ENCODE measurements around the gene HK1. TPM values are rescaled to one million over a fixed set of nuclear protein-coding genes. Genes with fewer than 3 reads are reported as not detected.
A peak's percentile ranks its signal among the peaks of the same experiment; 100 is the strongest.

Gene HK1
- total and polyA plus RNA-seq, 9 donors: 19.7 to 40.8 (median 30.6) TPM

DNA sequence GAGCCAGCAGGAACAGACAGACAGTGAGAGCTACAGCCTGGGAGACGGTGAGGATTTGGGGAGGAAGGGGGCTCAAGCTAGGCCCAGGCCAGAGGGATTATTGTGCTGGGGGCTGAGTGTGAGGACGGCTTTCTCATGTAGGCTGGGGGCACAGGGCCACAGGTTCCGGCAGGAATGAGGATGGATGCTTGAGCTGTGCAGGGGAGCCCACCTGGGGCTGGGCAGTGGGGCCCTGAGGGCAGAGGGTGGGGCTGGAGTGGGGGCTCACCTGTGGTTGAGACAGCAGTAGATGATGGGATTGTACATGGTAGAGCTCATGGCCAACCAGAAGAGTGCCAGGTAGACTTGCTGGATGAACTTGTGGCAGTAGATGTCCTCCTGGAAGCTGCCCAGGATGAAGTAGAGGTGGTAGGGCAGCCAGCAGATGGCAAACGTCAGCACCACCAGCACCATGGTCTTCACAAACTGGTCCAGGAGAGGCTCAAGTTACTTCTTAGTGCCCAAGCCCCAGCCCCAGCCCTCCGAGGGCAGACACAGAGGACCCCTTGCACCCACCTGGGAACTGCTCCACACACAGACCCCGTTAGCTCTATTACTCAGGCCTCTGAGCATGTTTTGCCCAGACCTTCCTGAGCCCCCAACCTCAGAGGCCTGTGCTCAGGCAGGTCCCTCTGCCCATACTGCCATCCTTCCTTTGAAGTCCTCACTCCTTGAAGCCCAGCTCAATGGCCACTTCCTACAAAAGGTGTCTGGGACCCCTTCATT lies 128.7 kb downstream of the HK1 start:
- Histone ChIP-seq H3K9me3 (replicated peaks; ENCODE audit: control insufficient read depth, low read depth, low read length) (no peaks in the 10 kb centered on the region), H3K4me3 (ENCODE audit: low read length) (peak overlapping the region; percentile 8), H3K4me1 (ENCODE audit: control insufficient read depth, insufficient read depth, low read length) (peaks cover 25% of the 10 kb centered on the region), H3K27ac (ENCODE audit: low read length) (peak overlapping the region; percentile 47), H3K27me3 (ENCODE audit: control insufficient read depth, insufficient read depth, low read length) (no peaks in the 10 kb centered on the region), H3K36me3 (ENCODE audit: control insufficient read depth, insufficient read depth, low read length) (peaks cover 8% of the 10 kb centered on the region)
- 45% methylated on average over 6 of the region's 6 CpGs for WGBS (ENCODE audit: insufficient coverage)
- DNase-seq: no peak

- H3K4me1 ChIP-seq (ENCODE audit: control insufficient read depth, insufficient read depth, low read length): peaks cover 25% of the 10 kb centered on the region
Observed at GRCh38 chr10:69407621-69408301, 129.5 kb downstream of the HK1 start.

DNA sequence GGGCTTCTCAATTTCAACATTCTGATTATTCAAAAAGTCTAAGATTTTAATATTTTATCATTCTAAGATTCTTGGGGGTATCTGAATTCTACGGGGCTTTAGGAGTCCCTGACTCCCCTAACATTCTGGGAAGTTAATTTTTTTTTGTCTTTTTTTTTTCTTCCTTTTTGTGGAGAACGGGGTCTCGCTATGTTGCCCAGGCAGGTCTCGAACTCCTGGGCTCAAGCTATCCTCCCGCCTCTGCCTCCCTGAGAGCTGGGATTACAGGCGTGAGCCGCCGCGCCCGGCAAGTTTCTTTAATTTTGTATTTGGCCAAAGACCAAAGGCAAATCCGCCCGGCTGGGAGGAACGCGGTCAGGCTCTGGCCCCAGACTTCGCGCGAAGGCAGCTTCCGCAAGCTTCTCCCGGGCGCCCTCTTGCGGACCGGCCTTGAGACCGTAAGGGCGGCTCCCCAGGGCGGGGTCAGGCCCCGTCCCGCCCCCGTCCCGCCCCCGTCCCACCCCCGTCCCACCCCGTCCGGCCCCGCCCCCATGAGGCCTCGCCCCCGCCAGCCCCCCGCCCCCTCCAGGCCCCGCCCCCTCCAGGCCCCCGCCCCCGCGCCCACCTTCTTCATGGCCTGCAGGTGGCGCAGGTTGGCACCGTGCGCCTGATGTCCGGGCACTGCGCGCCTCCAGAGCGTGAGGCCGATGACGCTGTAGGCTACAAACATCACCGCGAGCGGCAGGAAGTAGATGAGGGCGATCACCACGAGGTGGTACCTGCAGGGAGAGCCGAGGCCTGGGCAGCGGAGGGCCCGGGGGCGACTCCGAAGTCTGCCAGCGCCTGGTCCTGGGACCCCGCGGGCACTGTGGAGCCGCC lies 130.3 kb downstream of the HK1 start:
- Histone ChIP-seq H3K4me3 (ENCODE audit: low read length) (peak overlapping the region; percentile 43), H3K4me1 (ENCODE audit: control insufficient read depth, insufficient read depth, low read length) (peaks cover 31% of the 10 kb centered on the region), H3K27me3 (ENCODE audit: control insufficient read depth, insufficient read depth, low read length) (no peaks in the 10 kb centered on the region), H3K27ac (ENCODE audit: low read length) (peak overlapping the region; percentile 84), H3K9me3 (replicated peaks; ENCODE audit: control insufficient read depth, low read depth, low read length) (no peaks in the 10 kb centered on the region), H3K36me3 (ENCODE audit: control insufficient read depth, insufficient read depth, low read length) (peaks cover 2% of the 10 kb centered on the region)
- DNase-seq: peak; percentile 95
- WGBS (ENCODE audit: insufficient coverage): under 1% methylated on average over 34 of the region's 64 CpGs

More at GRCh38 chr10:69407621-69408301, 129.5 kb downstream of the HK1 start:
- H3K4me3 ChIP-seq (ENCODE audit: low read length): no peak overlapping the region
- peaks cover 6% of the 10 kb centered on the region for H3K36me3 ChIP-seq (ENCODE audit: control insufficient read depth, insufficient read depth, low read length)
- H3K9me3 ChIP-seq (replicated peaks; ENCODE audit: control insufficient read depth, low read depth, low read length): no peaks in the 10 kb centered on the region
- 59% methylated on average over 9 of the region's 14 CpGs for WGBS (ENCODE audit: insufficient coverage)
- peak; percentile 24 for DNase-seq
- peak overlapping the region; percentile 84 for H3K27ac ChIP-seq (ENCODE audit: low read length)
- H3K27me3 ChIP-seq (ENCODE audit: control insufficient read depth, insufficient read depth, low read length): no peaks in the 10 kb centered on the region

DNA sequence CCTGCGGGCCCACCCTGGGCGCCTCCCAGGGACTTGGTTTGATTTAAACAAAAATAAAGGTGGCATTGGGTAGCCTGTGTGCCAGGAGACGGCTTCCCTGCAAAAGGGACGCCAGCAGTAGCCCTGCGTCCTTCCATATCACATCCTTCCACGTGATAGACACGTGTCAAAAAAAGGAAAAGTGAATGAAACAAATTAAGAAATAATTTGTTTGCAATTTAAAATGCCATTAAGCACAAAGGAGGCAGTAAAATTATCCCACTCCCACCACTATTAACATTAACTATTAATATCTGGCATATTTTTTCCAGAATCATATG lies 130.8 kb downstream of the HK1 start:
- Histone ChIP-seq H3K4me3 (ENCODE audit: low read length) (peak overlapping the region; percentile 43), H3K27ac (ENCODE audit: low read length) (peak overlapping the region; percentile 80)
- whole genome bisulfite sequencing (ENCODE audit: insufficient coverage): 27% methylated on average over 2 of the region's 7 CpGs

GRCh38 chr10:69409968-69410367 lies 131.7 kb downstream of the HK1 start:
- H3K27ac ChIP-seq (ENCODE audit: low read length): no peak overlapping the region
- H3K4me1 ChIP-seq (ENCODE audit: control insufficient read depth, insufficient read depth, low read length): peaks cover 31% of the 10 kb centered on the region
- H3K9me3 ChIP-seq (replicated peaks; ENCODE audit: control insufficient read depth, low read depth, low read length): no peaks in the 10 kb centered on the region
- H3K27me3 ChIP-seq (ENCODE audit: control insufficient read depth, insufficient read depth, low read length): no peaks in the 10 kb centered on the region
- H3K4me3 ChIP-seq (ENCODE audit: low read length): no peak overlapping the region
- 33% methylated on average over 2 of the region's 6 CpGs for WGBS (ENCODE audit: insufficient coverage)
- DNase-seq: peak; percentile 51
- H3K36me3 ChIP-seq (ENCODE audit: control insufficient read depth, insufficient read depth, low read length): no peaks in the 10 kb centered on the region

More for the DNA sequence above, 130.8 kb downstream of the HK1 start:
- peaks cover 1% of the 10 kb centered on the region for H3K36me3 ChIP-seq (ENCODE audit: control insufficient read depth, insufficient read depth, low read length)
- H3K27me3 ChIP-seq (ENCODE audit: control insufficient read depth, insufficient read depth, low read length): no peaks in the 10 kb centered on the region
- H3K9me3 ChIP-seq (replicated peaks; ENCODE audit: control insufficient read depth, low read depth, low read length): no peaks in the 10 kb centered on the region
- no peak for DNase-seq
- peaks cover 31% of the 10 kb centered on the region for H3K4me1 ChIP-seq (ENCODE audit: control insufficient read depth, insufficient read depth, low read length)

DNA sequence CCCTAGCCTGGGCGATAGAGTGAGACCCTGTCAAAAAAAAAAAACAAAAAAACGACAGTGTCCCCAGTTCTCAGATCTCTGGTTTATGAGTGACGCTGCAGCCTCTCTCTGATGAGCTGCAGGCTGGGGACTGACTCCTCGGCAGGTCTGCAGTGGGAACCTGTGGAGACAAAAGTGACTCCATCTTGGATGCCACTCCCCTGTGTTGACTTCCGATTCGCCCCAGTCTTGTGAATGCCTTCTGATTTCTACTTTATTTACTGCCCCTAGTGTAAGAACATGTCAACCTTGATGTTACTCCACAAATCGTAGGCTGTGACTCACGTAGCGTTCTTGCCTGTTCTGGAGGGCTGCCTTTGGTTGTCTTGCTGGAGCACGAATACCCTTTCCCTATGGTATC lies 132.2 kb downstream of the HK1 start:
- no peaks in the 10 kb centered on the region for H3K9me3 ChIP-seq (replicated peaks; ENCODE audit: control insufficient read depth, low read depth, low read length)
- WGBS (ENCODE audit: insufficient coverage): 80% methylated on average over 8 of the region's 10 CpGs
- DNase-seq: no peak
- no peaks in the 10 kb centered on the region for H3K27me3 ChIP-seq (ENCODE audit: control insufficient read depth, insufficient read depth, low read length)
- no peaks in the 10 kb centered on the region for H3K36me3 ChIP-seq (ENCODE audit: control insufficient read depth, insufficient read depth, low read length)
- H3K27ac ChIP-seq (ENCODE audit: low read length): no peak overlapping the region
- H3K4me3 ChIP-seq (ENCODE audit: low read length): no peak overlapping the region
- peaks cover 31% of the 10 kb centered on the region for H3K4me1 ChIP-seq (ENCODE audit: control insufficient read depth, insufficient read depth, low read length)

- Histone ChIP-seq H3K4me3 (ENCODE audit: low read length) (no peak overlapping the region), H3K36me3 (ENCODE audit: control insufficient read depth, insufficient read depth, low read length) (no peaks in the 10 kb centered on the region), H3K4me1 (ENCODE audit: control insufficient read depth, insufficient read depth, low read length) (peaks cover 26% of the 10 kb centered on the region), H3K9me3 (replicated peaks; ENCODE audit: control insufficient read depth, low read depth, low read length) (no peaks in the 10 kb centered on the region), H3K27me3 (ENCODE audit: control insufficient read depth, insufficient read depth, low read length) (no peaks in the 10 kb centered on the region), H3K27ac (ENCODE audit: low read length) (no peak overlapping the region)
- WGBS (ENCODE audit: insufficient coverage): 40% methylated on average over 1 of the region's 4 CpGs
- no peak for DNase-seq
Observed at GRCh38 chr10:69411476-69411875, 133.2 kb downstream of the HK1 start.

DNA sequence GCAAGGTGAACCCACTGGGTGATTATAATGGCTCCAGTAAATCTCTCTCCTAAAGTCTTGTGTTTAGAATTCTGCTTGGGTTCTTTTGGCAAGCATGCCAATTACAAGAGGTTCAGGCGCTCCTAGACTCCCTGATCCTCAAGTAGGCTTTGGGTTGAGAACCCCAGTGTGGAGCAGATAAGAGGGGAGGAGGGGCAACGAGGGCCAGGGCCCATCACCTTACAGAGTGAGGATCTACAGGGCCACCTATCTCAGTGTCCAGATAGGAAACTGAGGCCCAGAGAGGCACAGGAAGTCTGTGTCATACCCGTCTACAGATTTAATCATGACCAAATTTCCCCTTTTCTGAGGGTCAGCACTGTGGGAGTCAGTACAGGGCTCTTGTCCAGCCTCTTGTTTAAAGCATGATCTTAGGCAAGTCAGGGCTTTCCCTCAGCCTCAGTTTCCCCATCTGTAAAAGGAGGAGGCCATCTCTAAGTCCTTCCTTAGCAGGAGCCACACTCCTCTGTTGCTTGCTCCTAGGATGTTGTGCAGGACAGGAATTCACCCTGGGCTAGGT lies 134.0 kb downstream of the HK1 start:
- DNase-seq: no peak
- H3K27me3 ChIP-seq (ENCODE audit: control insufficient read depth, insufficient read depth, low read length): no peaks in the 10 kb centered on the region
- peaks cover 22% of the 10 kb centered on the region for H3K4me1 ChIP-seq (ENCODE audit: control insufficient read depth, insufficient read depth, low read length)
- no peak overlapping the region for H3K27ac ChIP-seq (ENCODE audit: low read length)
- WGBS (ENCODE audit: insufficient coverage): no CpG with 5 or more reads among the region's 3 CpGs
- H3K9me3 ChIP-seq (replicated peaks; ENCODE audit: control insufficient read depth, low read depth, low read length): no peaks in the 10 kb centered on the region
- no peaks in the 10 kb centered on the region for H3K36me3 ChIP-seq (ENCODE audit: control insufficient read depth, insufficient read depth, low read length)
- H3K4me3 ChIP-seq (ENCODE audit: low read length): no peak overlapping the region

DNA sequence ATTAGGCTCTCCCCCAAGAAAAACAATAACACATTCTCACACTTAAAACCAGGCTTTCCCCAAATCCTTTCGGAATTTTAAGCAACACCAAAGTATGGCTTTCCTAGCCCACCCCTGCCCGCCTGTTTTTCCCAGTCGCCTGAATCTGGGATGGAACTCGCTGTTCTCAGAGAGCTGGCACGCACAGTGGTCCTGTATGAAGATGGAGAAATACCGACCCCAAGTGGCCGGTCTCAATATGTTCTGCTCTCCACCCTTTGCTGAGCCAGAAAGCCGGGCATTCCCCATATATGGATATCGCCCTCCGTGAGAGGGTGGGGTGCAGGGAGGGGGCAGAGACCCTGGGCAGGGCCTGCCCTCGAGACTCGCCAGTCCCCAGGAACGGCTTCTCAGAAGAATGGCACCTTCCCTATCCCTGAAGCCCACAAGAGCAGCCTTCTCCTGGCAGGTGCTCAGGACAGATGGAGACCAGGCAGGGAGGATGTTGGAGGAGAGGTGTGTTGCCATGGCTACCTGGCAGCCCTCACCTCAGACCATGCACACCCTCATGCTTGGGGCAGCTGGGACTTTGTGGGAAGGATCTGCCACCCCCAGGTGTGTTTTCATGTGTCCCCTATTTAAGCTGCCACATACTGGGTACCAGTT lies 135.0 kb downstream of the HK1 start:
- no peaks in the 10 kb centered on the region for H3K27me3 ChIP-seq (ENCODE audit: control insufficient read depth, insufficient read depth, low read length)
- H3K36me3 ChIP-seq (ENCODE audit: control insufficient read depth, insufficient read depth, low read length): no peaks in the 10 kb centered on the region
- H3K27ac ChIP-seq (ENCODE audit: low read length): no peak overlapping the region
- DNase-seq: peak; percentile 80
- no peaks in the 10 kb centered on the region for H3K9me3 ChIP-seq (replicated peaks; ENCODE audit: control insufficient read depth, low read depth, low read length)
- H3K4me1 ChIP-seq (ENCODE audit: control insufficient read depth, insufficient read depth, low read length): peaks cover 16% of the 10 kb centered on the region
- whole genome bisulfite sequencing (ENCODE audit: insufficient coverage): 0% methylated on average over 5 of the region's 13 CpGs
- no peak overlapping the region for H3K4me3 ChIP-seq (ENCODE audit: low read length)
